Measurements from ENCODE around the gene NRG3.

GRCh38 chr10:82653244-82654155, 778.5 kb downstream of the NRG3 start:
- TF ChIP-seq POLR2A (IDR thresholded peaks at IDR 0.05) (no peak), CTCF (IDR thresholded peaks at IDR 0.05) (no peak), EP300 (IDR thresholded peaks at IDR 0.05) (no peak), POLR2AphosphoS5 (IDR thresholded peaks at IDR 0.05) (no peak)

Data from gastroesophageal sphincter (tissue), 3 donors.